NCI-H226 (cell line): ENCODE measurements around the gene PIAS2.
"Not testable (repeated sequence)": the region's sequence is repeated elsewhere in the genome, so short reads cannot be mapped to it uniquely, and the experiment has no call there.

Experiments used
- DNase-seq: peaks from one replicate; pipeline ENCODE4 v3.0.0-alpha.2; 2015

The PIAS2 gene, protein sequence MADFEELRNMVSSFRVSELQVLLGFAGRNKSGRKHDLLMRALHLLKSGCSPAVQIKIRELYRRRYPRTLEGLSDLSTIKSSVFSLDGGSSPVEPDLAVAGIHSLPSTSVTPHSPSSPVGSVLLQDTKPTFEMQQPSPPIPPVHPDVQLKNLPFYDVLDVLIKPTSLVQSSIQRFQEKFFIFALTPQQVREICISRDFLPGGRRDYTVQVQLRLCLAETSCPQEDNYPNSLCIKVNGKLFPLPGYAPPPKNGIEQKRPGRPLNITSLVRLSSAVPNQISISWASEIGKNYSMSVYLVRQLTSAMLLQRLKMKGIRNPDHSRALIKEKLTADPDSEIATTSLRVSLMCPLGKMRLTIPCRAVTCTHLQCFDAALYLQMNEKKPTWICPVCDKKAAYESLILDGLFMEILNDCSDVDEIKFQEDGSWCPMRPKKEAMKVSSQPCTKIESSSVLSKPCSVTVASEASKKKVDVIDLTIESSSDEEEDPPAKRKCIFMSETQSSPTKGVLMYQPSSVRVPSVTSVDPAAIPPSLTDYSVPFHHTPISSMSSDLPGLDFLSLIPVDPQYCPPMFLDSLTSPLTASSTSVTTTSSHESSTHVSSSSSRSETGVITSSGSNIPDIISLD

DNA sequence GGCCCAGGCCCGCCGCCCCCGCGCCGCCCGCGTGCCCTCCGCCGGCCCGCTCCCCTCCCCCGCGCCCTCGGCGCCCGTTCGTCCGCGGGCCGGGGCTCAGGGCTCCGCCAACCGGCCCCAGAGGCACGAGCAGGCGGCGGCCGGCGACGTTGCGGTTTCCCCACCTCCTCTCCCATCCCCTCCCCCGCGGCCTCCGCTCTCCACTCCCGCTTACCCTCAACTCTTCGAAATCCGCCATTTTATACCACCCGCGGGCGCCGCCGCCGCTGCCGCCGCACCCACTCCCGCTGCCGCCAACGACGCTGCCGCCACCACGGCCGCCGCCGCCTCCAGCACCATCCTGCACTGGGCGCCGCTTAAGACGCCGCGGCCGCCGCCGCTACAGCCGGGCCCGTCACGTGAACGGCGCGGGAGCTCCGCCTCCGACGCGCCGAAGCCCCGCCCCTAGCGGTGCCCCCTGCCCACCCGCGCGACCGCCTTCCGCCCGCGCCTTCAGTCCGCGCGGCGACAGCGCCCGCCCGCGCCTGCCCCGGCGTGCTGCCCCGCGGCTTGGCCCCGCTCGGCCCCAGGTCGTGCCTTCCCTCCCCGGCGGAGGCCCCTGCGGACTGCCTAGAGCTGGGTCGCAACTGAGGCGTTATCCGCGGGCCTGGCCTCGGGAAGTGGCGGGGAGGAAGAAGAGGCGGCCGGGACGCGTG is at the start of gene PIAS2, which contains the start of gene KATNAL2:
Gene PIAS2, minus strand, starts transcription at position 400 of the 695 bp plus-strand sequence. Its CDS starts 162 bp downstream, at position 238.
Gene KATNAL2, plus strand, starts transcription at position 495 of the 695 bp plus-strand sequence. CDS start 29,271 bp downstream, outside the sequence.
- peak; percentile 29 for DNase-seq

DNA sequence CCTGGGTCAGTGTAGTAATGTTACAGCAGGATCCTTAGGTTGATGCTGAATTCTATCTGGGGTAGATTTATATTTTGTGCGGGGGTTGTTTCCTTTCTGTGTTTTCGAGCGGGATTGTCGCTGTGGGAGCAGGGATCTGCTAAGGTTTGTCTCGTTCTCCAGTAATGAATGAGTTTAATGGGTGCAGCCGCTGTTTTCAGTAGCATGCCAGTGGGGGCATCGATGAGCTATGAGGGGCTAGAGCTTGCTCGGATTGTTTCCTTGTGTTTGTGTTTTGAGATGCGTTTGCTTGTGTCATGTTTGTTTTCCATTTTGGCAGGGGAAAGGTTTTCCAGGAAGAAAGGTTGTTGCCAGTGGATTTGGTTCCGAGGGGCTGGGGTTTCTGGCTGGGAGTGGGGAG is 49.0 kb upstream of the PIAS2 start:
- not testable (repeated sequence) for DNase-seq

DNA sequence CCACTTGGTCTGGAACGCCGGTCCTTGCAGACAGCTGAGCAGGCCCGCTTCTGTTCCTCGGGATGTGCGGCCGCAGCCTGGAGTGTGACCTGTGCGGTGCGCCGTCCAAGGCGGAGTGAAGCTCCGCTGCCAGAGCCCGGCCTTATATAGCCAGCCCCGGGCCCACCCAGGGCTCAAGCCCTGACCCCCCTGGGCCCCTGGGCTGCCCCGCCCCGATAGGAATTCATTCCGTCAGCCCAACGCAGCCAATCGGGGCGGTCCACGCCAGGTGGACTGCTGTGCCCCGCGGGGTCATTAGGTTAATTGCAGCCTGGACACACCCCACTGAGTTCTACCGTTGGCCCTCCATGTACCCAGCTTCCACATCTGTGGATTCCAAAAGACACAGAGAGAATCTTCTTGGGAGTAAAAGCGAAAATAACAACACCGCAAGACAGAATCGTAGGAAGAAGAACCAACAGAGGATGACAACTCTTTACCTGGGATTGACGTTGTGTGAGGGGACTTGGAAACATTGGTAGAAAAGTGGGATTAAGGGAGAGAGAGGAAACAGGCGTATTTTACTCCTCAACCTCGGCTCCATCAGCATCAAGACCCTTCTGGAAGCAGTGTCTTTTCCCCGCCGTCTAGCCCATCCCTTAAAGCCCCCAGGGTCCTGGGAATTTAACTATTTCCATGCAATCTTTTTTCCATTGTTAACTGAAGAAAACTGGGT is 47.4 kb upstream of the PIAS2 start:
- not testable (repeated sequence) for DNase-seq

DNA sequence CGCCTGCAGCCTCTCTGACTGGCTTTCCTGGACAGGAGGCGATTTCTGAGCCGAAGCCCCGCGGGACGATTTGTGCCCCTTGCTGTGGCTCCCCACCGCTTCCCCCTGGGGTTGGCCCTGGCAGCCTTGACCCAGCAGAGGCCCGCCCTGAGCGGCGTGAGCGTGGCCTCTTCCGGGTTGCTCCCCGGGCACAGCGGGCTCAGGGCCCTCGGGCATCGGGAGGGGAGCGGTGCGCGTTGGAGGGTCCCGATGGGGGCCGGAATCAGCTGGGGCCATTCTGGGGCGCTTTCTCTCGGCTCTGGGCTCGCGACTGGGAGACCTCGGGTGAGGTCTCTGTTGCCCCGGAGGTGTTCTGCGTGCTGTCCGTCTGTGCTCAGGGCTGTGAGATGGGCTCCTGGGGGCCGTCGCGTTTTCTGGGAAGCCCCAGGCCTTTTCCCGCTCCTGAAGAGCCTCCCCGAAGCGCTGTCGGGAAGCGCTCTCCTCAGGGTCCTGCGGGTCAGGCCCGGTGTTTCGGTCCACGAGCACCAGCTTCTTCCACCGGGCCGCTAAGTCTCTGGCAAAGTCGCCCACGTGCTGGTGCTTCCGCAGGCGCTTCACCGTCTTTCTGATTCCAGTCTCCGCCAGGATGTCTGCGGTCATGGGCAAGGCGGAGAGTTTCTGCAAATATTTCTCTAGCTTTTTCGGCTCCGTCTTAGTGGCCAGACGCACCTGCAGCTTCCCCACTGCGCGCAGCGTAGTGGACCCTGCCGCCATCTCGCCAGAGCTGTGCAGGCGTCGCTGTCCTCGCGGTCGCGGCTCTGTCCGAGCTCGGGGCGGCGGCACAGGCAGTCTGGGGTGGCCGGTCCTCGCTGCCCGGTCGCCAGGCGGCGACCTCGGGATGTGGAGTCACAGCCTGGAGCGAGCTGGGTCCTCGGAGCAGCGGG is 46.6 kb upstream of the PIAS2 start:
- not testable (repeated sequence) for DNase-seq

DNA sequence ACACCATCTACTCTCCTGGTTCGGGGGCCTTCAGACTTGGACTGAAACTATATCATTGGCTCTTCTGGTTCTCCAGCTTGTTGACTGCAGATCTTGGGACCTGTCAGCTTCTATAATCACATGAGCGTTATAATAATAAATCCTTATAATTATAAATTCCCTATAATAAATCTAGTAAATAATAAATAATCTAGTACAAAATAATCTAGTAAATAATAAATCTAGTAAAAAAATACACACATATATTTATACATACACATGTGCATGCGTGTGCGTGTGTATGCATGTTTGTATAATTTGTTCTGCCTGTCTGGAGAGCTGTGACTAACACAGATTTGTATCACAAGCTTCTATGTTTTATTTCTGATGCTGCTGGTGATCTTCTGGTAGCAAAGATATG is 40.9 kb upstream of the PIAS2 start:
- DNase-seq = no peak

DNA sequence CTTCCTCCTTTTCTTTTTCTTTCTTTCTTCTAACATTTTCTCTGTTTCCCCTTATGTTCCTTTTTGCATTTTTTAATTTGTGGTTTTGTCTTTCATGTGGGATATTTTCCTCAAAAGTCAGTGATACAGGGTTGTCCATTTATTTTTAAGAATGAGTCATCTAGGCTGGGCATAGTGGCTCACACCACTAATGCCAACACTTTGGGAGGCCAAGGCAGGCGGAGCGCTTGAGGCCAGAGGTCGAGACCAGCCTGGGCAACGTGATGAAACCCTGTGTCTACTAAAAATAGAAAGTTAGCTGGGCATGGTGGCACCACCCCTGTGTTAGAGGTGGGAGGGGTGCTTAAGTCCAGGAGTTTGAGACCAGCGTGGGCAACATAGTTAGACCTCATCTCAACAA is 35.9 kb upstream of the PIAS2 start:
- DNase-seq = no peak

DNA sequence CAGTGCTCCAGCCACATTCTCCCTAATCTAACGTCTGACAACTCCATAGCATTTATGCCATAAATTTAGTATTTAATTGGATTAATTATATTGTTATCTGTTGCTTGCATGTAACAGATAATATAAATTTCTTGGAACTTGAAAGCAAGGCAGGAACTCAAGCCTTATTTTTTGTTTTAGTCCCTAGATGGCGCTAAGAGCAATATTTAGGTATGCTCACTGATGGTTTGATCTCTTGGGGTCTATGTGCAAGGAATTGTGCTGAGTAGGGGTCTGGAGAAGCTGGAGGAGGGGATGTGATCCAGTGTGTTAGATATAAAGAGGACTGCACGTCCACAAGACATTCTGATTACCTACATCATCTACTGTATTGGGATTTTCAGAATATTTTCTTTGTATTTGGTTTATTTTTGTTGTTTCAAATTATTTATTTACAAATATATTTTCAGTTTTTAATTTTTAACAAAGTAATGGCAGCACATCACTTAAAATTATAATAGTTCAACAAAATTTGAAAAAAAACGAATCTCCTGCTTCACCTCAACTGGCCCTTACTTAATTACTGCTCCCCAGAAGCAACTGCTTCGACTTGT is 32.9 kb upstream of the PIAS2 start:
- no peak for DNase-seq

DNA sequence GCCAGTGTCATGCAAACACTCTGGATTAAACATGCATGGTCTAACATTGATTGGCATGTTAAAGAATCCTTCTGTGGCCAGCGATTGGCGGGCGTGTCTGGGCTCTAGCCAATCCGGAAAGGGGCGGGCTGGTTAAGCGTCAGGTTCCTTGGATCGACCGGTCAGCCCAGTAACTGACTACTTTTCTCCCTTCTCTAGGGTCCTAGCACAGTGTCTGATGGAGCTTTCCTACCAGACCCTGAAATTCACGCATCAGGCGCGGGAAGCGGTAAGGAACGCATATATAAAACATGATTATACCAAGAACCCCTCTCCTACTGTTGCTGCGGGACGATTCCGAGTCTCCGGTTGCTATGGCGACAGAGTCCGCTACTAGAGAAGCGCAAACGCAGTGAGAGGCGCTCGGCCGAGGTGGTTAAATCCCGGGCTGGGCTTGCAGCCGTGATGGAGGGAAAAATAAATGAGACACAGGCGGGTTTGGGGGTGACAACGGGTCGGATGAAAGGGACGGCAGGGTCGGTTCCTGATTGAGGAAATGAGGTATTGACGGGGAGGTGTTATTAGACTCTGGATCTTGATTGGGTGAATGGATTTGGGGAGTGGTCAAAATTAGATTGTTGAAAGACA is 29.5 kb upstream of the PIAS2 start:
- DNase-seq = peak; percentile 66

DNA sequence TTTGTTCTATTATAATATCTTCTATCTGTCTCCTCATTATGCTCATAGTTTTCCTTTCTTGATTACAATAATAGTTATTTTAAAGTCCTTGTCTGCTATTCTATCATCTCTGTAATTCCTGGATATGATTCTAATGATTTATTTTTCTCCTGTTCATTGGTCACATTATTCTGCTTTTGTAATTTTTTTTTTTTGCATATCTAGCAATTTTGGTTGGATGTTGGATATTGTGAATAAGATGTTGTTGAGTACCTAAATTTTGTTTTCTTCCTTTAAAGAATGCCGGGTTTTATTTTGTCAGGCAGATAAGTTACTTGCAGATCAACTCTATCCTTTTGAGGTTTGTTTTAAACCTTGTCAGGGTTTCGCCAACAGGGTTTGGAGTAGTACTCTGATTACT is 25.3 kb upstream of the PIAS2 start:
- no peak for DNase-seq

DNA sequence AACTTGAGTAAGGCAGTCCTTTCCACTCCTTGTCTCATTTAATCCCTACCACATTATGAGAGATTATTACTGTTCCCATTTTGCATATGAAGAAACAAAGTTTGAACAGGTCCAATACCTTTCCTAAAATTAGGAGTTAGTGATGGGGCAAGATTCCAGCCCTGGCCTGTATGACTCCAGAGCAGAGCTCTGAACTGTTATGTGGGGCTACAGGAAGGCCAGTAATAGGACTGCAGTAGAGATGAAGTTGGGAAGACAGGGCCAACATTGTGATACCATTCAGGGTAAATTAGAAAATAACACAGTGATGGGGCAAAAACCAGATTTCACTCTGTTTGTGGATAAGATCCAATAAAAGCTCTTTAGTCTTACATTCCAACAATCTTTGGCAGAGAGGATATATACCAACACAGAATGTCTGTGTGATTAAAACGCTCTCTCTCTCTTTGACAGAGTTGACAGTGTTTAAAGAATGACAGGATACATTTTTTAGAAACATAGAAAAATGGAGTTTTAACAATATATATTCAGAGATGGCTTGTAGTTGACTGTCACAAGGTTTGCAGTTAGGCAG is 22.8 kb upstream of the PIAS2 start:
- DNase-seq = no peak

DNA sequence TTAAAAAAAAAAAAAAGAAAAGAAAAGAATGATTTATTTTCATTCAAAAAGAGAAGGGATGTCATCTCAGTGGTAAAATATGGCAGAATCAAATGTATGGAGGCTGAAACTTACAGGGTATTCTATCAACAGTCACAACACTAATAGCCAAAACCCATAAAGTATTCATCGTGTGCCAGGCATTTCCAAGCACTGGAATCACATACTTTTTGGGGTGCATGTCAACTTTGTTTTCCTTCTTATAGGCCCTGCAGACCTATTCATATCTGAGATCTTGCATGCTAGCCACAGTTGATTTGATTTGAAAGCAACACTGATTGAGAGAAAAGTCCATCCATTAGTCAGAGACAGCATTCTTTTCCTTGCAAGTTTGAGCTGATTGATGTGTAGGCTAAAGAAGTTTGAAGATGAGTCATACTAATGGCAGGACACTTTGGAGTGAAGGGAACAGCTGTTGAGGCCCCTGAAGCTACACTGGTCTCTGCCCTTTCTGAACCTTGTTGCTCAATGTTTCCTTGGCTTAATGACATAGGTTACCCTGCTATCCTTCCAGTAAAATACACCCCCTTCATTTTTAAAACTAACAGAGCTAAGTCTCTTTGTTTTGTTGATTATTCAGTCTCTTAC is 22.1 kb upstream of the PIAS2 start:
- peak; percentile 68 for DNase-seq

DNA sequence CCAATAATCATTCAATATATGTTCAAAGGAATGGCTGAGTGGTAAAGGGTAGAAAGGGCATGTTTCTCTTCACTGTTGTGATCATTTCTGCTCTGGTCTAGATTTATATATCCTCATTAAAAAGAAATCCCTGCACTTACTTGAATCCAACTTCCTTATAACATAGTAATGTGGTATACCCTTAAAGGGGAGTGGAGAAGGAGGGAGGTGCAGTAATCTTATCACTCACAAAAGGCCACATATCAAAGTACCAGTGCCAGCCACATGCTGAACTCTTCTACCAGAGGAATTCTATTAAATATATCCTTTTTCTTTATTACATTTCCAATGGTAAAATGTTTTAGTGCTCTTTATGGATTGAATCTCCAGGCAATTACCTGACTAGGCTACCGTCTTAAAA is 3.3 kb upstream of the PIAS2 start:
- DNase-seq = no peak

DNA sequence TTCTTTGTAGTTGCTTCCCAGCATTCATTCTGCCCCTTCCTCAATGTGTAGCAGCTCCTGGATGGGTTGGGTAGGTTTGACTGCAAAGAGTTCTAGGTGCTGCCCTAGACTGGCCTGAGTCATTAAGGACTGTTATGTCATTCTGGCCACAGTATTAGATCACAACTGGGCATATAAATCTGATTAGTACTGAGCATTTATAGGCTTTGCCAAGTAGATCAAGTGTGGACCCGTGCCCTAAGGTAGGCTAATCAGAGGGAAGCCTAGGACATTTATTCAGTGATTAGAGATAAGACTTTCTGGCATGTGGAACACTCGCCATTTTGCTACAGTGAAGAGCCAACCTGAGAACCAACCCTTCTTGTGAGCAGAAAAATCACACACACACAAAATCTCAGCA is 2.8 kb upstream of the PIAS2 start:
- no peak for DNase-seq

DNA sequence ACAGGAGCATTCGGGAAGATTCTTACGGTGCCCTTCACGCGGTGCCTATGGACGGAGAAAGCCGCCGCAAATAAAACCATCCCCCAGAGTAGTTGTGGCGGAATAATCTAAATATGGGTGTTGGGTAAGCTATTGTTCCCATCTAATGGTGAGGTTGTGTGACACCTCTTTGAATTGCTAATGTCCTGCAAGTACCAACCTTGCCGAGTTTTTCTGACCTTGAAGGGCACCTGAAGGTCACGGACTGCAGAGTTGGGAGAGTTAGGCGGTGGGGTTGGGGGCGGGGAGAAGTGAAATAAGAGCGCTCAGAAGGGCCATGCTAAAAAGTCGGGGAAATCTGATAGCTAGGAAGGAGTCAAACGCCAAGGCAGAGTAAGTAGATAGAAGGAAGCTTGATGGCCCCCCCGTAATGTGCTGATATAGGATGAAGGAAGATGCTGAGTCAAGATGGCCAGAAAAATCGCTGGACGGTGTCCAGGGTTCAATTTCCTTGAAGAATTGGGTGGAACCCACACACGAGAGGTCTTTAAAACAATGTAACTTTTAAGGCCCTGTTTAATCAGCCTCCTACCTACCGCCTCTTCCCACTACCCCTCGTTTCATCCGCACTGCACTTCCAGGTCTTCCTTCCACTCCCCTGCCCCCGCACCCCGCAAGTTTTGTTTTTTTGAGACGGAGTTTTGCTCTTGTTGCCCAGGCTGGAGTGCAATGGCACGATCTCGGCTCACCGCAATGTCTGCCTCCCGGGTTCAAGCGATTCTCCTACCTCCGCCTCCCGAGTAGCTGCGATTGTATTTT is 695 bp upstream of the PIAS2 start:
- DNase-seq = no peak

DNA sequence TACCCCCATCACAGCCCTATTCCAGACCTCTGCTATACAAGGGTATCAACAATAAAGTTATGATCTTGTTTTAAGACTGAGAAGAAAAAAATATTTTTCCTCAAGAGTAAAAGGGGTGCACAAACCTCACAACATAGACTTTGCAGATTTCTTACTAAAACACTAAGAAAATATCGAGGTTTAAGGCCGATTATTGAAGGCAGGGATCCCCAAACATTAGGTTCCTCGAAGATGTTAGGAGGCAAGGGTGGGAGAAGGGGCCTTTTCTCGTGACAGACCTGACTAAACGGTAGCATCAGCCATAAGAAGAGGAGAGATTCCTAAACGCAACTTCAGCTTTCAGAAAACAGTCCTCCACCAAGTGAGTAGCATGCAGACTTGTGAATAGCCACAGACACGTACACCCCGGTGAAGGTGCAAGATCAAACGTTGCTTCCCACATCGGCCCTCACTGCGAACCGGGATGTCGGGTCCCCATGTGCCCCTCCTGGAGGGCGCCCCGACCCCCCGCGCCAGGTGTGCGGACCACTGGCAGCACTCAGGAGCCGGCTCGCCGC is 678 bp downstream of the PIAS2 start:
- DNase-seq = no peak

DNA sequence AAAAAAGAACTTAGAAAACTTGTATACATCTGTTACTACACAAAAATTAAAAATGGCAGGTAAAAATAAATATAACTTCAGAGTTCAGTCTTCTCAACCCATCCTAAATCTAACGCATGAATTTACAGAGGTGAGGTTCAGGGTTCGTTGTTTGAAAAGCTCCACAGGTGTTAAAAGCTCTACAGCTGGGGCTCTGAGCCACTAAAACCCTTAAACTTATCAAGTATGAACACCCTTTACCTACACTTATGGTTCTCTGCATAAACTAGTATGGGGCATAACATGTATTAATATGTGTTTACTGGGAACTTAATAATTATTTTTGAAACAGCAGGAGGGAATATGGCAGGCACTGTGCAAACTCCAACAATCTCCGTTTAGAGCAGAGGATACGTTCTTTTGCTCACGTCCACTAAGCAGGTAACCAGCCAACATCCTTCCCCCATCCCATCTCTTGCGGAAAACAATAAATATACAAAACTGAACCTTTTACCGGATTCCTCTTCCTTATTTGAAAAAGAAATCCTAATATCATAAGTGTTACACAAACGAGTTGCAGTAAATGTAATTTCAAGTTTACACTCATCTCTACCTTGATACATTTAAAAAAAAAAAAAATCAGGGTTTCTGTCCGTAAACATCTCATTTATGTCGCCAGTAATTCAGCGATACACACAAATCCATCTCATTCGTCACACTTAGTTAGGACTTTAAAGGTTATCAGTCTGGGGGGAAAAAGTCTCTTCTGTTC is 1.3 kb downstream of the PIAS2 start:
- DNase-seq = no peak

DNA sequence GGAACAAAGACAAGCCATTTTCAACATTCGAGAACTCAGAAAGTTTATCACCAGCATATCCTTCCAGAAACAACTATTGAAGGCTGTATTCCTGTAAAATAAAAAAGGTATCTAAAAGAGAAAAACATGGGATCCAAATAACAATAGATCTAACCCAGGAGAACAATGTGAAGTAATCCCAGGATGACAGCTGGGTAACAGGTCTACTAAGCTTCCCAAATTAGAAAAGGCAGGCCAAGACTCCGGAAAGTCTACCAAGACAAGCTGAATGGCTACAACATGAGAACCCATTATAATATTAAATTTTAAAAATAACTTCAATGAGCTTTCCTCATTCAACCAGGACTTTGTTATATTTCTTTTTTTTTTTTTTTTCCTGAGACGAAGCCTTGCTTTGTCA is 6.5 kb downstream of the PIAS2 start:
- DNase-seq = no peak

DNA sequence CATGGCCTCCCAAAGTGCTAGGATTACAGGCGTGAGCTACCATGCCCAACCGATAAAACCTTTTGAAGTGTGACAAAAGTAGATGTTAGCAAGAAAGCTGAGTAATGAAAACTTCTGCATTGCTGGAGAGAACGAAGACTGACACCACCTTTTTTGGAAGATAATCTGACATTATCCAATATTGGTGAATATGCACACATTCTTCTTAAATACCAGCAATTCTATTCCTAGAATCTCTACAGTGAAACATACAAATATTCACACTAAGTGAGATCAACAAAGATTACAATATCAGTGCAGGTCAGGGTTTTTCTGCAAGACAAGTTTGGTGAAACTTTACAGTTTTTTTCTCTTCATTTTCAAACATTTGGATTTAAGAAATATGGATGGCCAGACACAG is 7.8 kb downstream of the PIAS2 start:
- no peak for DNase-seq
